OCI-LY1 (cell line): ENCODE data around the gene TMEM114.

Source experiments
- H2AFZ ChIP-seq: fragments of 200-600 bp; sonication (generic), shearing (Covaris generic); 2 replicates; pipeline ENCODE4 v1.6.0; 2014; ENCODE audit warnings: antibody characterized with exemption, mild to moderate bottlenecking, low read length
- H3F3A ChIP-seq: fragments of 200-600 bp; sonication (generic), shearing (Covaris generic); 2 replicates; pipeline ENCODE4 v1.6.0; 2014; ENCODE audit warnings: mild to moderate bottlenecking, antibody characterized with exemption, low read length, moderate library complexity; ENCODE audit not compliant: insufficient read depth
- H3K27ac ChIP-seq: fragments of 200-600 bp; sonication (generic); 2 replicates; pipeline ENCODE4 v1.5.1; 2014; ENCODE audit warnings: low read length, mixed run types, mild to moderate bottlenecking, low read depth; ENCODE audit not compliant: poor library complexity, severe bottlenecking
- H3K27me3 ChIP-seq: fragments of 200-600 bp; sonication (generic); 2 replicates; pipeline ENCODE4 v1.6.0; 2014; ENCODE audit warnings: antibody characterized with exemption, mild to moderate bottlenecking, low read length, moderate library complexity; ENCODE audit not compliant: insufficient read depth
- H3K36me3 ChIP-seq: fragments of 200-600 bp; sonication (generic); 2 replicates; pipeline ENCODE4 v1.6.1; 2014; ENCODE audit warnings: mild to moderate bottlenecking, antibody characterized with exemption, low read length, moderate library complexity, mixed read lengths; ENCODE audit not compliant: insufficient read depth
- H3K4me1 ChIP-seq: fragments of 200-600 bp; sonication (generic); 2 replicates; pipeline ENCODE4 v1.5.1; 2014; ENCODE audit warnings: mild to moderate bottlenecking, low read length, moderate library complexity; ENCODE audit not compliant: insufficient read depth, severe bottlenecking
- H3K4me2 ChIP-seq: fragments of 200-600 bp; sonication (generic), shearing (Covaris generic); 2 replicates; pipeline ENCODE4 v1.6.1; 2014; ENCODE audit warnings: low read length
- H3K4me3 ChIP-seq: fragments of 200-600 bp; sonication (generic); 2 replicates; pipeline ENCODE4 v1.5.1; 2014; ENCODE audit warnings: low read length, low read depth, mild to moderate bottlenecking, mixed read lengths; ENCODE audit not compliant: poor library complexity, severe bottlenecking
- H3K79me2 ChIP-seq: fragments of 200-600 bp; shearing (Covaris generic); 2 replicates; pipeline ENCODE4 v1.6.1; 2016; ENCODE audit warnings: mixed run types, low read length, mixed read lengths; ENCODE audit not compliant: insufficient read depth
- H3K9ac ChIP-seq: fragments of 200-600 bp; sonication (generic), shearing (Covaris generic); 2 replicates; pipeline ENCODE4 v1.6.1; 2014; ENCODE audit warnings: mild to moderate bottlenecking, low read length, mixed read lengths
- H3K9me2 ChIP-seq: fragments of 200-600 bp; sonication (generic), shearing (Covaris generic); 2 replicates; pipeline ENCODE4 v1.6.1; 2014; ENCODE audit warnings: low read depth, mild to moderate bottlenecking, low read length, mixed read lengths
- H3K9me3 ChIP-seq: fragments of 200-600 bp; shearing (Covaris generic); 2 replicates; pipeline ENCODE4 v1.6.1; 2014; ENCODE audit warnings: low read length, mixed read lengths
- H4K20me1 ChIP-seq: fragments of 200-600 bp; sonication (generic), shearing (Covaris generic); 2 replicates; pipeline ENCODE4 v1.6.0; 2016; ENCODE audit warnings: mild to moderate bottlenecking, low read length; ENCODE audit not compliant: insufficient read depth
- EZH2 ChIP-seq: fragments of 200-600 bp; sonication (generic), shearing (Covaris generic); IDR thresholded peaks from 2 replicates; pipeline ENCODE4 v1.8.0; 2017; ENCODE audit warnings: borderline replicate concordance, mixed run types, mild to moderate bottlenecking, antibody characterized with exemption, low read length, moderate library complexity, mixed read lengths
- TF ChIP-seq, protein P1 (sequence below): fragments of 200-600 bp; sonication (generic), shearing (Covaris generic); IDR thresholded peaks from 2 replicates; pipeline ENCODE4 v1.5.1; 2017; ENCODE audit warnings: mild to moderate bottlenecking, antibody characterized with exemption, low read length, moderate library complexity, mixed read lengths

TMEM114 gene

DNA sequence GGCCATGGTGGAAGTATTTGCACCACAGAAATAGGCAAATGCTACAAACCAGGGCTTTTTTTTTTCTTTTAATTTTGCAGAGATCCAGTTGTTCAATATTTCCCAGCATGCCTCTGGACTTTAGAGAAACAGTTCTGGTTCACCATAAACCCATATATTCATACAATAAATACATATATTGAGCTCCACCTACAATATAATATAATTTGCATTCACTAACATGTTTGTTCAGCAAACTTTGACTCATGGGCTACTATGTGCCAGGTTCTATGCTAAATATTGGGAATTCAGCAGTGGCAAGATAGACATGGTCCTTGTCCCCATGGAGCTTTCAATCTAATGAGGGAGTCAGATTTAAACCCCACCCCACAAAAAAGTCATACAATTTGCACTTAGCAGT, 3.2 kb downstream of the TMEM114 start:
- Histone ChIP-seq H3K4me3 (no peak overlapping the region), H3K27ac (no peak overlapping the region), H4K20me1 (no peaks in the 10 kb centered on the region), H3K9me3 (no peaks in the 10 kb centered on the region), H3F3A (no peaks in the 10 kb centered on the region), H3K9me2 (no peaks in the 10 kb centered on the region), H3K4me2 (no peak overlapping the region), H3K4me1 (peaks cover 3% of the 10 kb centered on the region), H2AFZ (no peak overlapping the region), H3K36me3 (no peaks in the 10 kb centered on the region), H3K79me2 (no peaks in the 10 kb centered on the region), H3K9ac (no peak overlapping the region), H3K27me3 (no peaks in the 10 kb centered on the region)
- TF ChIP-seq, protein P1, sequence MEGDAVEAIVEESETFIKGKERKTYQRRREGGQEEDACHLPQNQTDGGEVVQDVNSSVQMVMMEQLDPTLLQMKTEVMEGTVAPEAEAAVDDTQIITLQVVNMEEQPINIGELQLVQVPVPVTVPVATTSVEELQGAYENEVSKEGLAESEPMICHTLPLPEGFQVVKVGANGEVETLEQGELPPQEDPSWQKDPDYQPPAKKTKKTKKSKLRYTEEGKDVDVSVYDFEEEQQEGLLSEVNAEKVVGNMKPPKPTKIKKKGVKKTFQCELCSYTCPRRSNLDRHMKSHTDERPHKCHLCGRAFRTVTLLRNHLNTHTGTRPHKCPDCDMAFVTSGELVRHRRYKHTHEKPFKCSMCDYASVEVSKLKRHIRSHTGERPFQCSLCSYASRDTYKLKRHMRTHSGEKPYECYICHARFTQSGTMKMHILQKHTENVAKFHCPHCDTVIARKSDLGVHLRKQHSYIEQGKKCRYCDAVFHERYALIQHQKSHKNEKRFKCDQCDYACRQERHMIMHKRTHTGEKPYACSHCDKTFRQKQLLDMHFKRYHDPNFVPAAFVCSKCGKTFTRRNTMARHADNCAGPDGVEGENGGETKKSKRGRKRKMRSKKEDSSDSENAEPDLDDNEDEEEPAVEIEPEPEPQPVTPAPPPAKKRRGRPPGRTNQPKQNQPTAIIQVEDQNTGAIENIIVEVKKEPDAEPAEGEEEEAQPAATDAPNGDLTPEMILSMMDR = no peak

DNA sequence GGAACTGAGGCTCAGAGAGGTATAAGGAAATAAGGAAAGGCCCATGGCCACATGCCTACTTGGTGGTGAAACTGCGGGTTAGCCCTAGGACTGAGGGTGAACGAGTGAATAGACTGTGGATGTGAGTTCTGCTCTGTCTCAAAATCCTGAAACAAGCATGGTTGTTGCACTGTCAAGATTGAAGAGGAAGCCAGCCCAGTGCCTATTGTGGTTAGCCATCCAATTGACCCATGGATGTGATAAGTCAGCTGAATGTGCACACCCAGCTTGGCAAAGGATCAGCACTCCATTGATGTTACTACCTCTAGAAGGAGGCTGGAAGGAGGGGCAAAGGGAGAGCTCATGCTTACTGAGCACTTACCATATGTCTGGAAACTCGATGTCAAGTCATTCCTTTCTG, 4.5 kb downstream of the TMEM114 start:
- Histone ChIP-seq H3K79me2 (no peaks in the 10 kb centered on the region), H2AFZ (no peak overlapping the region), H3K36me3 (no peaks in the 10 kb centered on the region), H3F3A (no peaks in the 10 kb centered on the region), H3K9me2 (no peaks in the 10 kb centered on the region), H3K4me2 (no peak overlapping the region), H3K27ac (no peak overlapping the region), H3K27me3 (no peaks in the 10 kb centered on the region), H3K9ac (no peak overlapping the region), H3K4me3 (no peak overlapping the region), H4K20me1 (no peaks in the 10 kb centered on the region), H3K4me1 (peaks cover 6% of the 10 kb centered on the region), H3K9me3 (no peaks in the 10 kb centered on the region)
- TF ChIP-seq, protein P1 = no peak
- TF ChIP-seq EZH2 = no peak

- Histone ChIP-seq H3K4me3 (no peak overlapping the region), H3K27me3 (no peaks in the 10 kb centered on the region), H3K9me2 (no peaks in the 10 kb centered on the region), H3F3A (no peaks in the 10 kb centered on the region), H3K4me2 (no peak overlapping the region), H3K27ac (no peak overlapping the region), H2AFZ (no peak overlapping the region), H3K4me1 (peaks cover 6% of the 10 kb centered on the region), H4K20me1 (no peaks in the 10 kb centered on the region), H3K36me3 (no peaks in the 10 kb centered on the region), H3K9ac (no peak overlapping the region), H3K9me3 (no peaks in the 10 kb centered on the region), H3K79me2 (no peaks in the 10 kb centered on the region)
- no peak for TF ChIP-seq EZH2
- TF ChIP-seq, protein P1 = no peak
These were observed 5.3 kb downstream of the TMEM114 start for GRCh38 chr16:8585041-8585440.
